Lower leg skin (tissue), 3 donors: Measurements from ENCODE around the gene UBR3.

Source experiments
- CTCF ChIP-seq, 3 donors: fragments of 450-650 bp; IDR thresholded peaks; one replicate each; pipeline ENCODE4 v1.5.1; 2016; ENCODE audit warnings: antibody characterized with exemption in 3 of 3, mild to moderate bottlenecking in 3 of 3, moderate library complexity in 2 of 3
- POLR2A ChIP-seq, 2 donors: fragments of 450-650 bp; IDR thresholded peaks; one replicate each; pipeline ENCODE4 v1.6.1; 2016 to 2017; ENCODE audit warnings: antibody characterized with exemption in 2 of 2, mild to moderate bottlenecking in 1 of 2, moderate library complexity in 1 of 2

- no peak for TF ChIP-seq POLR2A (IDR thresholded peaks at IDR 0.05)
- TF ChIP-seq CTCF (IDR thresholded peaks at IDR 0.05): no peak
Measured at GRCh38 chr2:170122883-170123547, 295.8 kb downstream of the UBR3 start.
